ENCODE measurements around the gene ZCWPW1.
"Not testable (repeated sequence)": the region's sequence is repeated elsewhere in the genome, so short reads cannot be mapped to it uniquely, and the experiment has no call there.

The ZCWPW1 gene

DNA sequence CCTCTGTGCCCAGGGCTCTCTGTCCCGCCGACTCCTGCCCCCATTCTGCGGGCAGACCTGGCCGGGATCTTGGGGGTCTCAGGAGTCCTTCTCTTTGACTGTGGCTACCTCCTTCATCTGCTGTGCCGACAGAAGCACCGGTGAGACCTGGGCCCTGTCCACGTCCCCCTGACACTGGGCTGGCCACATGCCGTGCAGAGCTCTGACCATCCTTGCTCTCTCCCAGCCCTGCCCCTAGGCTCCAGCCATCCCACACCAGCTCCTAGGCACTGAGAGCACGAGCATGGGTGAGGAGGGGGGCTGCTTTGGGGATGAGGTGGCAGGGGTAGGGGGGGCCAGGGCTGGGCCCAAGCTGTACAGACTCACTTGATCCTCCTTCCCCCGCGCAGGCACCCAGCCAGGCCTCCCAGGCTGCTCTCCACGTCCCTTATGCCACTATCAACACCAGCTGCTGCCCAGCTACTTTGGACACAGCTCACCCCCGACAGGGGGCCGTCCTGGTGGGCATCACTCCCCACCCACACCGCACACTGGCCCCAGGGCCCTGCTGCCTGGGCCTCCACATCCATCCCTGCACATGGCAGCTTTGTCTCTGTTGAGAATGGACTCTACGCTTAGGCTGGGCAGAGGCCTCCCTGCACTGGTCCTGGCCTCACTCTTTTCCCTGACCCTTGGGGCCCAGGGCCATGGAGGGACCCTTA lies 75.4 kb downstream of the ZCWPW1 start:
- no peak for DNase-seq (ENCODE audit: low spot score)

- DNase-seq (ENCODE audit: low spot score) = not testable (repeated sequence)
Observed at GRCh38 chr7:100352230-100352781, 76.2 kb downstream of the ZCWPW1 start.

DNA sequence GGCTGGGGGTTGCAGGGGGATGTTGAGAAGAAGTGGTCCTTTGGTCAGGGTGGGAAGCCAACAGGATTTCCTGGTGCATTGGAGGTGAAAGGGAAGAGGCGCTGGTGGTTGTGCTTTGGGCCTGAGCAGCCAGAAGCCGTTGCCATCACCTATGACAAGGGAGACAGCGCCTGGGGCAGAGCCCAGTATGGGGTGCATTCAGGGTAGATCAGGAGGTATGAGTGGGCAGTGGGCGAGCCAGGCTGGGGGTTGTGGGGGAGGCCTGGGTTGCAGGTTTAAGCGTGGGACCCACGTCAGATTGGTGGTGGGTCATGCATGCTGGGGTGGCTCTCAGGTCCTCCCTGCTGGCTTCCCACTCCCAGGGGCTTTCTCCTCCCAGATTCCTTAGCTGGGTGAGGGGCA lies 76.8 kb downstream of the ZCWPW1 start:
- DNase-seq (ENCODE audit: low spot score) = no peak
